Measurements from ENCODE around the gene RAB34. TPM values are rescaled to one million over a fixed set of nuclear protein-coding genes. Genes with fewer than 3 reads are reported as not detected.

Gene RAB34
- total and polyA plus RNA-seq, 10 donors: 31.4 to 111 (median 53.0) TPM

GRCh38 chr17:28700278-28700677, 17.4 kb downstream of the RAB34 start:
- Histone ChIP-seq H3K36me3 (peaks cover 25 to 99% (median 96%) of the 10 kb centered on the region in 6 donors), H3K27ac (no peak overlapping the region), H3K4me3 (no peak overlapping the region), H3K9me3 (no peaks in the 10 kb centered on the region), H3K4me1 (no peaks in the 10 kb centered on the region), H3K27me3 (replicated peaks in 1 of 7) (no peaks in the 10 kb centered on the region)
- DNase-seq: no peak
- 85 to 100% (median 88%) methylated on average over 1 to 8 of the region's 8 CpGs for WGBS, 5 donors
- intact Hi-C loops (cut with DNase I; ENCODE audit: low total_unique reads): no loop called here
- no peak for TF ChIP-seq CTCF (IDR thresholded peaks at IDR 0.05 in 8 of 11, conservative IDR thresholded peaks at IDR 0.05 in 3 of 11)
- TF ChIP-seq POLR2A (IDR thresholded peaks at IDR 0.05): no peak
- peak in 2 of 3 donors; percentile 10 to 40 for TF ChIP-seq POLR2AphosphoS5 (IDR thresholded peaks at IDR 0.05)

- Histone ChIP-seq H3K27me3 (replicated peaks in 1 of 7) (no peaks in the 10 kb centered on the region), H3K4me3 (no peak overlapping the region), H3K36me3 (peaks cover 25 to 100% (median 100%) of the 10 kb centered on the region in 6 donors), H3K4me1 (no peaks in the 10 kb centered on the region), H3K27ac (no peak overlapping the region), H3K9me3 (no peaks in the 10 kb centered on the region)
- TF ChIP-seq CTCF (IDR thresholded peaks at IDR 0.05 in 8 of 11, conservative IDR thresholded peaks at IDR 0.05 in 3 of 11): no peak
- TF ChIP-seq POLR2A (IDR thresholded peaks at IDR 0.05): no peak
- TF ChIP-seq POLR2AphosphoS5 (IDR thresholded peaks at IDR 0.05): no peak
- intact Hi-C loops (cut with DNase I; ENCODE audit: low total_unique reads): no loop called here
- 90 to 91% (median 90%) methylated on average over 5 to 6 of the region's 6 CpGs for WGBS, 5 donors
- no peak for DNase-seq
Measured at GRCh38 chr17:28698253-28698941, 19.3 kb downstream of the RAB34 start.

GRCh38 chr17:28693869-28694268, 23.8 kb downstream of the RAB34 start:
- DNase-seq: peak; percentile 7
- Histone ChIP-seq H3K27me3 (replicated peaks in 1 of 7) (no peaks in the 10 kb centered on the region), H3K36me3 (peaks cover 15 to 100% (median 99%) of the 10 kb centered on the region in 6 donors), H3K4me3 (no peak overlapping the region), H3K9me3 (no peaks in the 10 kb centered on the region), H3K4me1 (no peaks in the 10 kb centered on the region), H3K27ac (no peak overlapping the region)
- TF ChIP-seq POLR2AphosphoS5 (IDR thresholded peaks at IDR 0.05) (no peak), CTCF (IDR thresholded peaks at IDR 0.05 in 8 of 11, conservative IDR thresholded peaks at IDR 0.05 in 3 of 11) (no peak), POLR2A (IDR thresholded peaks at IDR 0.05) (no peak)
- 58 to 96% (median 91%) methylated on average over 1 of the region's 1 CpG for WGBS, 5 donors
- intact Hi-C loops (cut with DNase I; ENCODE audit: low total_unique reads): no loop called here

- no peak for DNase-seq
- intact Hi-C loops (cut with DNase I; ENCODE audit: low total_unique reads): no loop called here
- Histone ChIP-seq H3K36me3 (peaks cover 17 to 100% (median 100%) of the 10 kb centered on the region in 6 donors), H3K9me3 (no peaks in the 10 kb centered on the region), H3K27ac (no peak overlapping the region), H3K4me3 (no peak overlapping the region), H3K4me1 (no peaks in the 10 kb centered on the region), H3K27me3 (replicated peaks in 1 of 7) (no peaks in the 10 kb centered on the region)
- WGBS, 5 donors: 94 to 100% (median 98%) methylated on average over 3 of the region's 3 CpGs
- TF ChIP-seq CTCF (IDR thresholded peaks at IDR 0.05 in 8 of 11, conservative IDR thresholded peaks at IDR 0.05 in 3 of 11) (no peak), POLR2A (IDR thresholded peaks at IDR 0.05) (no peak), POLR2AphosphoS5 (IDR thresholded peaks at IDR 0.05) (no peak)
Measured at GRCh38 chr17:28689011-28689410, 28.7 kb downstream of the RAB34 start.
